22Rv1 (cell line): Measurements from ENCODE around the gene RUNX3.

Experiments
- H3K27ac ChIP-seq: fragments of 450-650 bp; 2 replicates; pipeline ENCODE4 v1.5.1; 2017
- ZFX ChIP-seq: fragments of 450-650 bp; IDR thresholded peaks from 2 replicates; pipeline ENCODE4 v1.6.1; 2017; ENCODE audit warnings: antibody characterized with exemption, borderline replicate concordance
- TF ChIP-seq, protein P1 (sequence below): fragments of 450-650 bp; IDR thresholded peaks from 2 replicates; pipeline ENCODE4 v1.5.1; 2017; ENCODE audit warnings: mild to moderate bottlenecking

Gene RUNX3

DNA sequence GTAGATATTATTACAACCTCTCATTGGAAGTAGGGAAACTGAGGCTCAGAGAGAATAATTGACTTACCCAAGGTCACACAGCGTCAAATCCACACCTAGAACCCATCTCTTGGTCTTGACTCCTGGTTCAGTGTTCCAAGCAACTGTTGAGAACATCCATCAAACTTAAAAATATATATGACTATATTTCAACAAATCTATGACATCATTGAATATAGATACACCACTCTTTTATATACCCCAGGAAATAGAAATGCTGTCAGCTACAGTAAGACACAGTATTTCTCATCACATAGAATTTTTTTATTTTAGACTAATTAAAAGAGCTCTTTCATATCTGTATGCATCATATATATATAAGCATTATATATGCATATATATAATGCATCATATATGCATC, 56.9 kb downstream of the RUNX3 start:
- no peak for TF ChIP-seq ZFX
- TF ChIP-seq, protein P1, sequence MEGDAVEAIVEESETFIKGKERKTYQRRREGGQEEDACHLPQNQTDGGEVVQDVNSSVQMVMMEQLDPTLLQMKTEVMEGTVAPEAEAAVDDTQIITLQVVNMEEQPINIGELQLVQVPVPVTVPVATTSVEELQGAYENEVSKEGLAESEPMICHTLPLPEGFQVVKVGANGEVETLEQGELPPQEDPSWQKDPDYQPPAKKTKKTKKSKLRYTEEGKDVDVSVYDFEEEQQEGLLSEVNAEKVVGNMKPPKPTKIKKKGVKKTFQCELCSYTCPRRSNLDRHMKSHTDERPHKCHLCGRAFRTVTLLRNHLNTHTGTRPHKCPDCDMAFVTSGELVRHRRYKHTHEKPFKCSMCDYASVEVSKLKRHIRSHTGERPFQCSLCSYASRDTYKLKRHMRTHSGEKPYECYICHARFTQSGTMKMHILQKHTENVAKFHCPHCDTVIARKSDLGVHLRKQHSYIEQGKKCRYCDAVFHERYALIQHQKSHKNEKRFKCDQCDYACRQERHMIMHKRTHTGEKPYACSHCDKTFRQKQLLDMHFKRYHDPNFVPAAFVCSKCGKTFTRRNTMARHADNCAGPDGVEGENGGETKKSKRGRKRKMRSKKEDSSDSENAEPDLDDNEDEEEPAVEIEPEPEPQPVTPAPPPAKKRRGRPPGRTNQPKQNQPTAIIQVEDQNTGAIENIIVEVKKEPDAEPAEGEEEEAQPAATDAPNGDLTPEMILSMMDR: no peak
- no peak overlapping the region for H3K27ac ChIP-seq

- H3K27ac ChIP-seq: no peak overlapping the region
- no peak for TF ChIP-seq ZFX
- TF ChIP-seq, protein P1: no peak
Measured at GRCh38 chr1:24872061-24872850, 57.8 kb downstream of the RUNX3 start.

- TF ChIP-seq, protein P1: no peak
- TF ChIP-seq ZFX: no peak
- H3K27ac ChIP-seq: no peak overlapping the region
Measured at GRCh38 chr1:24871306-24871901, 58.7 kb downstream of the RUNX3 start.

DNA sequence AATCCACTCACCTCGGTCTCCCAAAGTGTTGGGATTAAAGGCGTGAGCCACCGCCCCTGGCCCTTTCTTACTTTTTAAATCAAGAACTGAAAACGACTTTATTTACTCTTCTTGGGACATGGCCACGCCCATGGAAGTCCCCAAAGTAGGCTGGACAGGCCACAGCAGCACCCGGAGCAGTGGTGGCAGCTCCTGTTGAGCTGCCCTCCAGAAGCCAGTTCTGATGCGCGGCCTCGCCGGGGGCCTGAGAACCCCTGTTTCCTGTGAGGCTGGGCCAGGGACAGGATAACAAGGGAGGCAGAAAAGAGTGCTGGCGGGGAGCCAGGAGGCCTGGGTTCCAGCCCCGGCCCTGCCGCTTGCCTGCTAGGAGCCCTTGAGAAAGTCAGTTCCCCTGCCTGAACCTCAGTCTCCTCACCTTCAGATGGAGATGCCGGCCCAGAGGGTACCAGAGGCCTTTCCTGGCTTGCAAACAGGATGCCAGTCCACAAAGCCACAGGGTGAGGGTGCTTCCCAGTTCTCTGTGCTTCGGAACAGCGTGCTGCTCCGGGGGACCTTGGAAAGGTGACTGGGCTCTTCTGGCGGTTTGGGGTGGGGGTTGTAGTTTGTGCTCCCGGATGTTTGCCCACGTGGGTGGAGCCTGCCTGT, 59.4 kb downstream of the RUNX3 start:
- no peak overlapping the region for H3K27ac ChIP-seq
- TF ChIP-seq ZFX: no peak
- TF ChIP-seq, protein P1: no peak

DNA sequence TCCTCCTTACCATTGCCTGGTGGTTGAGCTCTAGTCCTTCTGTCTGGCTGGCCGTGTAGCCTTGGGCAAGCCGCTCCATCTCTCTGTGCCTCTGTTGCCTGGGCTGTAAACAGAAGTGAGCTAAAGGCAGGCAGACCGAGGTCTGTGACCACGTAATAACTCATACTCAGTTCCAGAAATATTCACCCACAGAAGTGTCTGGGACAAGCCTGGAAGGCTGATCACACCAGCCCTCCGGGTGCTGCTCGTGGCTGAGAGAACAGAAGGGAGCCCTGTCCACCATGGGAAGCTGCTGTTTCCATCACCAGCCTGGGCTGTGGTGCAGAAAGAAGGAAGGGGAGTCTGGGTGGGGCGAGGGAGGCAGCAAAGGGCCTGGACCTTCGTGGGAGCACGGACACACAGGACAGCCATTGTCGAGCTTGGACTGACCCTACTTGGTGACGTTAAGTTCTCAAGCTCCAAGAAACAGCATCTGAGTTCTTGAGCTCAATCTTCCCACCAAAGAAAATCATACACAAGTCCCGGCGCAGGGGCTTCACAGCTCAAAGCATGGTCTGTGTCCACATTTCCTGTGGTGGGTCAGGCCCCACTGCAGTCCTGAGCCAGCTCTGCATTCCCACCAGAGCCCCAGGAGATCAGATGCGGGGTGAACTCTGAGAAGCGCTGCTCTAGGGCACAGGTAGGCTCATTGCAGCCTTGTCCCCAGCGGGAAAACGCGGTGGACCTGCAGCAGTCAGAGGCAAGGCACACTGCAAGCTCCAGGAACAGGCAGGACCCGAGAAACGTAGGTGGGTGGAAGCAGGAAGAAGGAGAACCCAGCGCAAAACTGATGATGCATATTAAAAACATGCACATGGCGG, 61.8 kb downstream of the RUNX3 start:
- TF ChIP-seq, protein P1: no peak
- no peak for TF ChIP-seq ZFX

DNA sequence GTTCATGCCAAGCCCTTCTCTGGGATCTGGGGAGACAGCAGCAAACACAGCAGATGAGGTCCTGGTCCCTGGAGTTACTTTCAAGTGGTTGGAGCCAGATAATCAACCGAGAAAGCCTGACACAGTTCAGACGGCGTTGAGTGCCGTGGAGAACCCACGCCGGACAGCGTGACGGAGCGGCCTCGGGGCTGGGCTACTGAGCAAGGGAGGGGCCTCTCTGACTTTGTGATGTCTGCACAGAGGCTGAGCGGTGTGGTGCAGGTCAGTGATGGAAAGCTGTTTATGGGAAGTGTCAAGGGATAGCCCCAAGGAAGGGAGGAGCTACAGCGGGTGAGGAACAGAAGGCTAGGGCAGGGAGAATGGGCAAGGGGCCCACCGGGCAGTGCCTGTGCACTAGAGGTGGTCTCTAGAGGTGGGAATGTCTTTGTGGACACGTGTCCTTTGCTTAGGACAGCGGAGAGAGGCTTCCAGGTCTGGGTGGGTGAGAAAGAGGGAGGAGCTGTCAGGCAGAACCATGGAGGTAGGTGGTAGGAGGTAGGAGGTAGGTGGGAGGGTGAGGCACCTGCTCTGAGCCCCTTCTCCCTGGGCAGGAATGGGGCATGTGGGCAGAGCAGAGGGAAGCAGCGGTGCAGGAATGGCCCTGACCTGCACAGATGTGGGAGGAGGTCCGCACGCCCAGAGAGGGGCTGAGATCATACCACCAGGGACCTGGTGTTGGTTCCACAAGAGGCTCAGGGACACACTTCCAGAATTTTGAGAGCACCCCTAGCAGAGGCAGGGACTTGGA, 62.8 kb downstream of the RUNX3 start:
- no peak overlapping the region for H3K27ac ChIP-seq
- TF ChIP-seq, protein P1: no peak
- no peak for TF ChIP-seq ZFX

More for the DNA sequence above, 61.8 kb downstream of the RUNX3 start:
- H3K27ac ChIP-seq: no peak overlapping the region
